HEK293T (cell line): ENCODE measurements around the gene STXBP5.

Source experiments
- CTCF ChIA-PET: fragments of 350-600 bp; formaldehyde crosslinking; extraction: SDS; loops from one replicate; lab custom pipeline; 2021; ENCODE audit warnings: antibody characterized with exemption, inconsistent platforms; lab: Yijun Ruan, JAX
- POLR2A ChIA-PET: fragments of 350-600 bp; formaldehyde crosslinking; extraction: SDS; loops from one replicate; lab custom pipeline; 2020; ENCODE audit warnings: antibody characterized with exemption, inconsistent platforms; lab: Yijun Ruan, JAX
- DNase-seq: peaks from one replicate; pipeline ENCODE4 v3.0.0; 2012; ENCODE audit warnings: mixed read lengths; ENCODE audit errors: extremely low spot score
- ARNT ChIP-seq: fragments of 450-650 bp; IDR thresholded peaks from 2 replicates; pipeline ENCODE4 v1.6.1; 2017; ENCODE audit warnings: mild to moderate bottlenecking
- BHLHE40 ChIP-seq: fragments of 450-650 bp; IDR thresholded peaks from 2 replicates; pipeline ENCODE4 v1.6.1; 2016; ENCODE audit warnings: mild to moderate bottlenecking, moderate library complexity, borderline replicate concordance
- CTBP1 ChIP-seq: fragments of 450-650 bp; IDR thresholded peaks from 2 replicates; pipeline ENCODE4 v1.6.1; 2016; ENCODE audit warnings: borderline replicate concordance
- ELF4 ChIP-seq: fragments of 450-650 bp; IDR thresholded peaks from 2 replicates; pipeline ENCODE4 v1.6.1; 2017; ENCODE audit warnings: antibody characterized with exemption
- FOXA1 ChIP-seq: fragments of 450-650 bp; IDR thresholded peaks from 2 replicates; pipeline ENCODE4 v1.6.1; 2016; ENCODE audit warnings: mild to moderate bottlenecking
- FOXK2 ChIP-seq: fragments of 450-650 bp; IDR thresholded peaks from 2 replicates; pipeline ENCODE4 v1.6.1; 2016; ENCODE audit warnings: mild to moderate bottlenecking
- FOXM1 ChIP-seq: fragments of 450-650 bp; IDR thresholded peaks from 2 replicates; pipeline ENCODE4 v1.6.1; 2017; ENCODE audit warnings: mild to moderate bottlenecking, borderline replicate concordance
- HDGF ChIP-seq: fragments of 450-650 bp; IDR thresholded peaks from 2 replicates; pipeline ENCODE4 v1.6.1; 2017; ENCODE audit warnings: antibody characterized with exemption, borderline replicate concordance
- L3MBTL2 ChIP-seq: fragments of 450-650 bp; conservative IDR thresholded peaks from 2 replicates; pipeline ENCODE4 v1.6.1; 2016; ENCODE audit warnings: mild to moderate bottlenecking
- LEF1 ChIP-seq: fragments of 450-650 bp; IDR thresholded peaks from 2 replicates; pipeline ENCODE4 v1.6.1; 2017; ENCODE audit warnings: mild to moderate bottlenecking, borderline replicate concordance
- NFRKB ChIP-seq: fragments of 450-650 bp; IDR thresholded peaks from 2 replicates; pipeline ENCODE4 v1.6.1; 2016; ENCODE audit warnings: mild to moderate bottlenecking, moderate library complexity
- PKNOX1 ChIP-seq: fragments of 450-650 bp; IDR thresholded peaks from 2 replicates; pipeline ENCODE4 v1.6.1; 2016
- SP1 ChIP-seq: fragments of 450-650 bp; IDR thresholded peaks from 2 replicates; pipeline ENCODE4 v1.6.1; 2017
- SUZ12 ChIP-seq: fragments of 450-650 bp; IDR thresholded peaks from 2 replicates; pipeline ENCODE4 v1.6.1; 2016; ENCODE audit warnings: mild to moderate bottlenecking
- TARDBP ChIP-seq: fragments of 450-650 bp; IDR thresholded peaks from 2 replicates; pipeline ENCODE4 v1.6.1; 2016
- ZNF384 ChIP-seq: fragments of 450-650 bp; IDR thresholded peaks from 2 replicates; pipeline ENCODE4 v1.6.1; 2016

STXBP5 gene

GRCh38 chr6:147397306-147397705 lies 193.1 kb downstream of the STXBP5 start:
- POLR2A ChIA-PET = no interaction called here
- CTCF ChIA-PET = no interaction called here
- TF ChIP-seq BHLHE40 (no peak), FOXA1 (no peak), FOXM1 (no peak), SP1 (no peak), NFRKB (no peak), ZNF384 (no peak), SUZ12 (no peak), ELF4 (no peak), LEF1 (no peak), CTBP1 (no peak)
- no peak for DNase-seq

- TF ChIP-seq ZNF384 = no peak
- no peak for TF ChIP-seq SP1
- TF ChIP-seq SUZ12 = no peak
- no peak for TF ChIP-seq HDGF
- TF ChIP-seq CTBP1 = no peak
- no peak for TF ChIP-seq ELF4
- no peak for TF ChIP-seq LEF1
- TF ChIP-seq PKNOX1 = no peak
- no peak for TF ChIP-seq FOXK2
- ChIA-PET CTCF (no interaction called here), POLR2A (no interaction called here)
- DNase-seq = no peak
Measured at GRCh38 chr6:147400968-147401367, 196.8 kb downstream of the STXBP5 start.

- no peak for DNase-seq
- TF ChIP-seq FOXM1 = no peak
- no peak for TF ChIP-seq HDGF
- no peak for TF ChIP-seq FOXA1
- TF ChIP-seq FOXK2 = no peak
- no peak for TF ChIP-seq L3MBTL2
- no peak for TF ChIP-seq ARNT
- TF ChIP-seq PKNOX1 = no peak
- TF ChIP-seq CTBP1 = no peak
- no peak for TF ChIP-seq ELF4
- TF ChIP-seq LEF1 = no peak
- TF ChIP-seq BHLHE40 = no peak
- ChIA-PET POLR2A (no interaction called here), CTCF (no interaction called here)
Measured at GRCh38 chr6:147401779-147402178, 197.6 kb downstream of the STXBP5 start.

GRCh38 chr6:147406783-147407182 lies 202.6 kb downstream of the STXBP5 start:
- POLR2A ChIA-PET = no interaction called here
- TF ChIP-seq ARNT (no peak), FOXK2 (no peak), FOXA1 (no peak), PKNOX1 (no peak), CTBP1 (no peak), BHLHE40 (no peak), SUZ12 (no peak), NFRKB (no peak), ELF4 (no peak), TARDBP (no peak), L3MBTL2 (no peak), FOXM1 (no peak), SP1 (no peak), HDGF (no peak)
- CTCF ChIA-PET = no interaction called here
- no peak for DNase-seq

- CTCF ChIA-PET = no interaction called here
- TF ChIP-seq PKNOX1 (no peak), FOXM1 (no peak), ZNF384 (no peak), L3MBTL2 (no peak), LEF1 (no peak), NFRKB (no peak), SUZ12 (no peak), HDGF (no peak)
- DNase-seq = no peak
- POLR2A ChIA-PET = no interaction called here
Measured at GRCh38 chr6:147407571-147407970, 203.4 kb downstream of the STXBP5 start.

GRCh38 chr6:147416622-147417021 lies 212.4 kb downstream of the STXBP5 start:
- TF ChIP-seq HDGF = no peak
- no peak for TF ChIP-seq CTBP1
- CTCF ChIA-PET = no interaction called here
- POLR2A ChIA-PET = no interaction called here
- no peak for DNase-seq
